GM12872 (cell line): Measurements from ENCODE around the gene SH3BP2.

Experiments used
- TF ChIP-seq, protein P1 (sequence below): IDR thresholded peaks from 3 replicates; pipeline ENCODE4 v1.5.1; 2011; ENCODE audit warnings: low read depth, mild to moderate bottlenecking, low read length, moderate library complexity; ENCODE audit not compliant: insufficient read depth

Gene SH3BP2

DNA sequence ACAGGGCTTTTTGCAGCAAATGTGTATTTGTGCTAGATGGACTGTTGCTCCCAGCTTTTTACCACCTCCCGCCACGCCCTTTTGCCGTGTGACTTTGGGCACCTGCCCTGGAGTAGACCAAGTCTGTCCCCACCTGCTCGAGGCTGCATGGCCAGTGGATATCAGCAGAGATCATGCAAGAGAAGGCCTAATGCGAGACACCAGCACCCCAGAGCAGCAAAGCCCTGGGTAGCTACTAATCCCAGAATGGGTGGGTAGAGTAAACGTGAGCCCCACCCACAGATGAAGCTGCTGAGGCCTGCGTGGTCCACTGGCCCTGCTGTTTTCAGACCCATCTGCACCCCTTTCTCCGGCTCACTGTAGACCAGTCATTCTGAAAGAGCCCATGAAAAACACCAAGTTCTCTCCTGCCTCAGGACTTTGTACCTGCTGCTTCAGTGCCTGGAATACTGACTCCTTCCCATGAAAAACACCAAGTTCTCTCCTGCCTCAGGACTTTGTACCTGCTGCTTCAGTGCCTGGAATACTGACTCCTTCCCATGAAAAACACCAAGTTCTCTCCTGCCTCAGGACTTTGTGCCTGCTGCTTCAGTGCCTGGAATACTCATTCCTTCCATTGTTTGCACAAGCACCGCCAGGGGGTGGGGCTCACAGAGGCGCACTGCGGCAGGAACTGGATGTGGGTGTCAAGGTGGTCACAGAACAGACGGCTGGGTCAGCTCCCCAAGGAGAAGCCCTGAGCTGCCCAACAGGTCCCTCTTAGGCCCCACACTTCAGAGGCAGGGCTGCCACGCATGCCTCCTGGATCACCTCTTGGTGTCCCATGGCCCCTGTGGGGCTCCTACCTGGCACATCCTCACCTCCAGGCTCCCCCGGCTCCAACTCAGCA lies 31.6 kb upstream of the SH3BP2 start:
- TF ChIP-seq, protein P1, sequence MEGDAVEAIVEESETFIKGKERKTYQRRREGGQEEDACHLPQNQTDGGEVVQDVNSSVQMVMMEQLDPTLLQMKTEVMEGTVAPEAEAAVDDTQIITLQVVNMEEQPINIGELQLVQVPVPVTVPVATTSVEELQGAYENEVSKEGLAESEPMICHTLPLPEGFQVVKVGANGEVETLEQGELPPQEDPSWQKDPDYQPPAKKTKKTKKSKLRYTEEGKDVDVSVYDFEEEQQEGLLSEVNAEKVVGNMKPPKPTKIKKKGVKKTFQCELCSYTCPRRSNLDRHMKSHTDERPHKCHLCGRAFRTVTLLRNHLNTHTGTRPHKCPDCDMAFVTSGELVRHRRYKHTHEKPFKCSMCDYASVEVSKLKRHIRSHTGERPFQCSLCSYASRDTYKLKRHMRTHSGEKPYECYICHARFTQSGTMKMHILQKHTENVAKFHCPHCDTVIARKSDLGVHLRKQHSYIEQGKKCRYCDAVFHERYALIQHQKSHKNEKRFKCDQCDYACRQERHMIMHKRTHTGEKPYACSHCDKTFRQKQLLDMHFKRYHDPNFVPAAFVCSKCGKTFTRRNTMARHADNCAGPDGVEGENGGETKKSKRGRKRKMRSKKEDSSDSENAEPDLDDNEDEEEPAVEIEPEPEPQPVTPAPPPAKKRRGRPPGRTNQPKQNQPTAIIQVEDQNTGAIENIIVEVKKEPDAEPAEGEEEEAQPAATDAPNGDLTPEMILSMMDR: 0 out of 3 replicates have a peak, but pooled peaks have one; percentile 18

DNA sequence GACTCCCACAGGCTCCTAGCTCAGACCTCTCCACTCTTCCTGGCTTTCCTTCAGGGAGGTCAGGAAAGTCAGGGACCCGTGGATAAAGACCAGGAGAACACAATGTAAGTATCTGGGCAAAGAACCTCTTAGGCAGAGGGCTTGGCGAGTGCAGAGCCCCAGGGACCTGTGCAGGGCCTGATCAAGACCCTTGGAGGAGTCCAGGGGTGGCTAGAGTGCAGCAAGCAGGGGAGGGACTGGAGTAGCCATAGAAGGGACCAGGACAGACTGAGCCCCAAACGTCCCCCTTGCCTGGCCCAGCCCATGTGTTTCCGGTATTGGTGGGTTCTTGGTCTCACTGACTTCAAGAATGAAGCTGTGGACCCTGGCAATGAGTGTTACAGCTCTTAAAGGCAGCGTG lies 30.8 kb upstream of the SH3BP2 start:
- TF ChIP-seq, protein P1: no peak

DNA sequence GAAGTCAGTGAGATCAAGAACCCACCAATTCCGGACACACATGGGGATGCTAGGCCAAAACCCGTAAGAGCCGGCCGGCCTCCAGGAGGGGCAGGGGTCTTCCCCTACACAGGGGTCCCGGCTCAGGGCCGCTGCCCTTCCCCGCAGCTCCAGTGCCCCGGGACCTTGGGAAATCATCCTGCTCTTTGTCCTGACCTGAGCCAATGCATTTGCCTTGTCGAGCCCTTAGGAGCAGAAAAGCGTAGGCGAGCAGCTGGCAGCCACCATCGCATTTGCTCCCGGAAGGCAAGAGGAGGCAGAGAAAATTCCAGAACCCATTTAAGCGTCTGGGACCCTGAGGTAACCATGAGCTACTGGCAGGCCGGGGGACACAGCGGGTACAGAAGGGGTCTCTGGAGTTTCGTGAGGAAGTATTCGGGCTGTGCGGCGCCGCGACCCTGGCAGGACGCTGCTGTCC lies 29.3 kb upstream of the SH3BP2 start:
- TF ChIP-seq, protein P1: no peak

DNA sequence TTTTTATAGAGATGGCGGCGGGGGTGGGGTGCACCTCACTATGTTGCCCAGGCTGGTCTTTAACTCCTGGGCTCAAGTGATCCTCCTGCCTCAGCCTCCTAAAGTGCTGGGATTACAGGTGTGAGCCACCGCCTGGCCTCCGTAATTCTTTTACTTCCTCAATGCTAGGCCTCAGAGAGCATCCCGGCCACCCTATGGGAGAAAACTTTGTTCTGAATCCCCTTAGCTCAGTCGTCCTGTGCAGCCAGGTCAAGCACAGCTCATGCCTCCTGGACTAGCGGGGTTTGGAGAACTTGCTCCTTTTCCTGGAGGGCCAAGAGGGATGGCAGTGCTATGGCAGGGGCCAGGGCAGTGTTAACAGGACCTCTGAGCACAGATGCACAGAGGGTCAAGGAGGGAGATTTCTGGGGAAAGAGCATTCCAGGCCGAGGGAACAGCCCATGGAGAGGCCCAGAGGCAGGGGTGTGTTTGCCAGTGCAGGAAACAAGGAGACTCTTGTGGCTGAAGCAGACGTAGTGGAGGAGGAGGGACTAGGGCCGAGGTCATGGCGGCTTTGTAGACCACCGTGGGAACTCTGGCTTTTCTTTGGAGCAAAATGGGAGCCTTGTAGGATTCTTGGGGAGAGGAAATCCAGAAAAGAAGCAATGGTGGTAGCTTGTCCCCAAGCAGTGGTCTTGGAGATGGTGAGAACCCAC lies 26.9 kb upstream of the SH3BP2 start:
- TF ChIP-seq, protein P1: no peak

DNA sequence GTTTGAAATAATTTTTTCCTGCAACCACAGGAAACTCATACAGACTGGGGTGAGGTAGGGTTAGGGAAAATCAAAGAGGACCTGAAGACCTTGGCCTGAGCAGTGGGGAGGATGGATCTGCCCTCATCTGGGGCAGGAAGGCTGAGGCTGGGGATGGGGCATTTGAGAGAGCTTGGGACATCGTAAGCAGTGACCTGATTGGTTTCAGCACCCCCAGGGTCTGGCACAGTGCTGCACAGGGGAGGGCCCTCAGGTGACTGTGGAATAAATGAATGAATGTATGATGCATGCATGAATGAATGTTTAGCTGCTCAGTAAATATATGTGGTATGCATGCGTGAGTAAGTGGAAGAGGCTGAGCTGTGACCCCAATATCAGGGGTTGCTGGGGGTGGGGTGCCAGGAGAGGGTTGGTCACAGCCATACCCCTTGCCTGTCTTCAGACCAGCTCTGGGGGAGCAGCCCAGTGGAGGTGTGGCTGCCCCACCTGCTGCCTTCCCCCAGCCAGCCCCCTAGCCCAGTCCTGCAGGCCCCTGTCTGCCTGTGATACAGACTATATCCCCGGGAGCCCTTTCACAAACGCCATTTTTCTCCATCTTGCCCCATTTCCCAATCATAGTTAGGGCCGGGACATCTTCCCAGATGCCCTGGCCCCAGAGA lies 25.7 kb upstream of the SH3BP2 start:
- TF ChIP-seq, protein P1: no peak

DNA sequence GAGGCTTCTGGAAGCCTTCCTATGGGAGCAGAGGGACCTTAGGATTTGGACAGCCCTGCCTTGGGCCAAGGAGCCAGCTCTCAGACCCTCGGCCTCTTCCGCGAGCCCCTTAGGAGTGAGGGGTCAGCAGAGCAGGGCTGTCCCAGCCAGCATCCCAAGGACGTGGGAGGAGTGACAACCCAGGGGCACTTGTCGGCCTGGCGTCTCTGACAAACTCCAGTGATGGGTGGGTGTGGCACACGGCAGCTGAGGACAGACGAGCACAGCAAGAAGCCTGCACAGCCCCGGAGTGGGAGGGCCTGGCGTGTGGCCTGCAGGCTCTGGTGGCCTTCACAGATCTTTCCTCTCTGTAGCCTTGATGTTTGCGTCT lies 25.2 kb upstream of the SH3BP2 start:
- TF ChIP-seq, protein P1: no peak

DNA sequence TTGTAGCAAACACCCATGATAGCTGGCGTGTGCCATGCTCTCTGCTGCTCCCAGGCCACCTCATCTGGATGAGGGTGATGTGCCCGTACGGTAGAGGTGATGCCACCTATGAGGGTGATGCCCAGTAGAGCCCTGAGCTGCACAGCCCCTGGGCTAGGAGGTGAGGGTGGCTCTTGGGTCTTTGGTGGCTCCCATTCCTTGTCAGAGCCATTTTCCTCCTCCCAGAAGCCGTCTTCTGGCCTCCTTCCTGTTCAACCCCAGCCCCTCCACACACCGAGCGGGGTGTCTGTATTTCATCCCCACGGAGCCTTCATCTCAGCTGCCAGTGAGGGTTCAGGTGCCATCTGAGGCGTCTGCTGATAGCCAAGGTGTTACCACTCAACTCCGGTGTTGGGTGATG lies 24.8 kb upstream of the SH3BP2 start:
- TF ChIP-seq, protein P1: no peak
